Measurements from ENCODE around the gene BMP2K. TPM values are rescaled to one million over a fixed set of nuclear protein-coding genes. Genes with fewer than 3 reads are reported as not detected.
"Not testable (repeated sequence)": the region's sequence is repeated elsewhere in the genome, so short reads cannot be mapped to it uniquely, and the experiment has no call there.

Gene BMP2K
- total and polyA plus RNA-seq, 2 donors = 7.6 to 106 TPM

DNA sequence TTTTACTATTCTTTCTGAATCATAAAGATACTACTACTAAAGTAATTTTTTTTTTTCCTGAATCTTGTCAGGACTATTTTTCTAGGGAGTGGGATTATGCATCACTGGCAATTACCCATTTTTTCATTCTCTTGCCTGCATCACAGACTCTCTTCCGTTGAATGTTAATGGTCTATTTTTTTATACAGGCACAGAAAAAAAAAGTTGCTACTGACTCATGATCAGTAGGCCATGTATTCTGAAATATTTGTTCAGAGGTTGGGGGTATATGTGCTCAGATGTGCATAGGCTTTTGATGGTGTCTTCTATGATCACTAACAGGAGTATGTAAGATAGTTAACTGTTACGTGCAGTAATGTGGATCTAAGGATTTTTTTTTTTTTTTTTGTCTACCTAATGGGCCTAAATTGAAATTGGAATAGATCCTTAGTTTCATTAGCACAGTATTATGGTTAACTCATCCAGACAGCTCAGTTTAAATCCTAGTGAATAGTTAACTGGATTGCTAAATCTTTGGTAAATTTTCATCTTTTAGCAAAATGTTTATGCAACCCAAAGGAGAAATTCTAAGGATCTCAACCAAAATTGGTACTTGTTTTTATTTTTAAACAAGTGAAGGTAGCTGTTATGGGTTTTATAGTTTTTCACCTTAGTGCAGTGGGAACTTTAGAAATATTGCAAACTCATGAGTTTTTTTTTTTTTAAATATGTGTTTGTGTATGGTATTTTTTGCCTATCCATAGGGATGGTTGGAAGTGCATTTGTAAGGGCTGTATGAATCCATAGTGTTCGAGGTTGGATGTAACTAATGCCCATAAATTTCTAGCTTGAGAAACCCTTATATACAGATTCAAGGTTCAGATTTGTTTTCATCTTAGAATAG is 12.1 kb downstream of the BMP2K start:
- 91% methylated on average over 3 of the region's 3 CpGs for WGBS
- no peak overlapping the region for H3K27ac ChIP-seq (ENCODE audit: low read depth)
- H3K36me3 ChIP-seq (ENCODE audit: insufficient read depth) = no peaks in the 10 kb centered on the region
- H3K4me1 ChIP-seq (ENCODE audit: insufficient read depth) = no peaks in the 10 kb centered on the region
- DNase-seq (ENCODE audit: extremely low spot score) = no peak
- H3K4me3 ChIP-seq (ENCODE audit: low read depth, low read length) = no peak overlapping the region

DNA sequence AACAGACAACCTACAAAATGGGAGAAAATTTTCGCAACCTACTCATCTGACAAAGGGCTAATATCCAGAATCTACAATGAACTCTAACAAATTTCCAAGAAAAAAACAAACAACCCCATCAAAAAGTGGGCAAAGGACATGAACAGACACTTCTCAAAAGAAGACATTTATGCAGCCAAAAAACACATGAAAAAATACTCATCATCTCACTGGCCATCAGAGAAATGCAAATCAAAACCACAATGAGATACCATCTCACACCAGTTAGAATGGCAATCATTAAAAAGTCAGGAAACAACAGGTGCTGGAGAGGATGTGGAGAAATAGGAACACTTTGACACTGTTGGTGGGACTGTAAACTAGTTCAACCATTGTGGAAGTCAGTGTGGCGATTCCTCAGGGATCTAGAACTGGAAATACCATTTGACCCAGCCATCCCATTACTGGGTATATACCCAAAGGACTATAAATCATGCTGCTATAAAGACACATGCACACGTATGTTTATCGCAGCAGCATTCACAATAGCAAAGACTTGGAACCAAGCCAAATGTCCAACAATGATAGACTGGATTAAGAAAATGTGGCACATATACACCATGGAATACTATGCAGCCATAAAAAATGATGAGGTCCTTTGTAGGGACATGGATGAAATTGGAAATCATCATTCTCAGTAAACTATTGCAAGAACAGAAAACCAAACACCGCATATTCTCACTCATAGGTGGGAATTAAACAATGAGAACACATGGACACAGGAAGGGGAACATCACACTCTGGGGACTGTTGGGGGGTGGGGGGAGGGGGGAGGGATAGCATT is 19.7 kb downstream of the BMP2K start:
- not testable (repeated sequence) for H3K4me1 ChIP-seq (ENCODE audit: insufficient read depth); H3K4me3 ChIP-seq (ENCODE audit: low read depth, low read length); H3K36me3 ChIP-seq (ENCODE audit: insufficient read depth); H3K27ac ChIP-seq (ENCODE audit: low read depth); DNase-seq (ENCODE audit: extremely low spot score)
- WGBS = 91% methylated on average over 4 of the region's 5 CpGs

DNA sequence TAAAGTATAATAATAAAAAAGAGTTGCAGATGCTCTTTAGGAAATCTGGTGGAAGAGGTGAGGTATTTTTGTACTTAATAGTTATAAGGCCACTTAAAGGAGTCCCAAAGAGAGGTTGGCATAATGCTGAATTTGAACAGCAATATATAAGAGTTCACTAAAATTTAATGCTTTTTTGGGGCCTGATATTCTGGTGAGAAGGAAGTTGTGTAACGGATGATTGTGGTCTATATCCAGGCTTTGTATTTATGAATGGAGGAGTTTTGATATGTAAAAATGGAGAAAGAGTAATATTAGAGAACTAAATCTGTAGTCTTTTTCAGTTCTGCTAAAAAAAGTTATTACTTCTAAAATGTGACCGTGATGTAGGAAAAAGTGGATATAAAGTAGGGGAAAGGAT is 20.4 kb downstream of the BMP2K start:
- Histone ChIP-seq H3K36me3 (ENCODE audit: insufficient read depth) (no peaks in the 10 kb centered on the region), H3K4me3 (ENCODE audit: low read depth, low read length) (no peak overlapping the region), H3K4me1 (ENCODE audit: insufficient read depth) (no peaks in the 10 kb centered on the region), H3K27ac (ENCODE audit: low read depth) (no peak overlapping the region)
- WGBS = 88% methylated on average over 2 of the region's 2 CpGs
- no peak for DNase-seq (ENCODE audit: extremely low spot score)

DNA sequence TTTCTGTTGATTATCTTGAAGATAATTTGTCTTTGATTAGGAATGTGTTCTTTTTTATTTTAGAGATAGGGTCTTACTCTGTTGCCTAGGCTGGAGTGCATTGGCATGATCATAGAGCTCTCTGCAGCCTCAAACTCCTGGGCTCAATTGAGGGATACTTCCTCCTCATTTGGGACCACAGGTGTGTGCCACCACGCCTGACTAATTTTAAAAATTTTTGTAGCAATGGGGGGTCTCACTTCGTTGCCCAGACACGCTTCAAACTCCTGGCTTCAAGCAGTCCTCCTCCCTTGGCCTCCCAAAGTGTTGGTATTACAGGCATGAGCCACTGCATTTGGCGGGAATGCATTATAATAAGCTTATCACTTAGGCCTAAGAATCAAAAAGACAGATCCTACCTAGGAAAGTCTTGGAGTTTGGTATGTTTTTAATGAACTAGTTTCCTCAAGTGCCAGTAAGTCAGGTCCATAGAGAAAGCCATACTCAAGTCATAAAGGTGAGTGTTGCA is 21.7 kb downstream of the BMP2K start:
- no peaks in the 10 kb centered on the region for H3K36me3 ChIP-seq (ENCODE audit: insufficient read depth)
- no peak overlapping the region for H3K27ac ChIP-seq (ENCODE audit: low read depth)
- WGBS = 95% methylated on average over 4 of the region's 4 CpGs
- no peak for DNase-seq (ENCODE audit: extremely low spot score)
- H3K4me1 ChIP-seq (ENCODE audit: insufficient read depth) = no peaks in the 10 kb centered on the region
- H3K4me3 ChIP-seq (ENCODE audit: low read depth, low read length) = no peak overlapping the region

DNA sequence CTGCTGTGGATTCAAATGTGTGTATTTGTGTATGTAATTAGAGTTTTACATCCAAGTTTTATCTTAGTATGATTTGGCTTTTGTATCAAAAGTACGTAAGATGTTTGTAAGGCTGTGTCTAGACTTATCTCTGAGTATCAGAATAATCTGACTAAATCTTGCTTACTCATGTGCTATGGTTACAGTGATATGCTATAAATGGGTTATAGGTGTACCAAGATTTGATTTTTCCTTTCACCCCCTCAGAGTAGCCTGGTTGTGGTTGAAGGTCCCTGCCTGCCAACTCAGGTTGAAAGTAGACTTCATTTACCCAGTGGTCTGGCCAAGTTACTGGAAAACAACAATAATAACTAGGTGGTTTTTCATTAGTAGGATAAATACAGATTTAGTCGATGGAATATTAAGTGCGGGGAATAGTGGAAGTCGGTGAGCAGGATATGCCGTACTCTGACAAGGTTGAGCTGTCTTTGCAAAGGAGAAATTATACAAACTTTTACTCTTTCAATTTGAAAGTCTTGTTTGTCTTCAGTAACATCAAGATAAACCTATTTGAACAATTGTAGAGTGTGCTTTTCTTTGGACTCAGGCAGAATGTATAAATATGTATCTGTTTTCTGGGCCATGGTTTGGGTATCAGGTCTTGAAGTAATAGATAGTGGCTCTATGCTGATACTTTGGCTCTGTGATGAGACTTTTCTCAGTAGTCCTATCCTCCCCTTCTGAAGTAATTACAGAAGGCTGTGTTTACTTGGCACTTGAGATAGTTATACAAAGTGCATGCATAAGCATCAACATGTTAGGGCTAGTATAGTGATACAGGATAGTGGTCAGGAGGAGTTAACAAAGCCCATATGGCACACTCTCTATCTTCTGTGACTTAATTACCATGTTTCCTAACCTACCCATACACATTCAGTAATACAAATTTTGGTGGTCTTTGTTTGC is 23.7 kb downstream of the BMP2K start:
- Histone ChIP-seq H3K36me3 (ENCODE audit: insufficient read depth) (no peaks in the 10 kb centered on the region), H3K27ac (ENCODE audit: low read depth) (no peak overlapping the region), H3K4me3 (ENCODE audit: low read depth, low read length) (no peak overlapping the region), H3K4me1 (ENCODE audit: insufficient read depth) (no peaks in the 10 kb centered on the region)
- WGBS = 91% methylated on average over 5 of the region's 5 CpGs
- no peak for DNase-seq (ENCODE audit: extremely low spot score)

DNA sequence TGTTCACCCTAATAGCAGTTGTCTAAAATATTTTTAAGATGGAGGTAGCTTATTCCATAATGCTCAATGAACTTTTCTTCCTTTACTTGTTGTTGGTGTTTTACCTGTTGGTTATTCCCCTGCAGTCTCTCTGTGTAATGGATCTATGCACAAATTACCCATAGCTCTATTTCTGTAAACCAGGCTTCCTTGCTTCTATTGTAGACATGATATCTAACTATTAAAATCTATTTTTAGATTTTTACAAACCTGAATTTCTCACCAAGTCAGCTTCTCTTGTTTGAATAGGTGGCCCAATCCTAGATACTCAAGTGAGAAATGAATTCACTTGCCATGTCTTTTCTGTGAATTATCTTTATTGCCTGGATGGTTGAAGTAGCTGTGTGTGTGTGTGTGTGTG is 24.8 kb downstream of the BMP2K start:
- no peak for DNase-seq (ENCODE audit: extremely low spot score)
- no peaks in the 10 kb centered on the region for H3K4me1 ChIP-seq (ENCODE audit: insufficient read depth)
- H3K4me3 ChIP-seq (ENCODE audit: low read depth, low read length) = no peak overlapping the region

DNA sequence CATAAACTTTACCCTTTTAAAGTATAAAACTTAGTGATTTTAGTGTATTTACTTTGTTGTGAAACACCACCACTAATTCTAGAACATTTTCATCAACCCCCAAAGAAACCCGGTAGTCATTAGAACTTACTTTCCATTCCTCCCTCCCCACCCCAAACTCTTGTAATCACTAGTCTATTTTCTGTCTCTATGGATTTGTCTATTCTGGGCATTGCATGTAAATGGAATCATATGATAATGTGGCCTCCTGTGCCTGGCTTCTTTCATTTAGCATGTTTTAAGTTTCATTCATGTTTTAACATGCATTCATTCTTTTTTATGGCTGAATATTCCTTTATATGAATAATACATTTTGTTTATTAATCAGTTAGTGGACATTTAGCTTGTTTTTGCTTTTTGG is 27.8 kb downstream of the BMP2K start:
- Histone ChIP-seq H3K36me3 (ENCODE audit: insufficient read depth) (no peaks in the 10 kb centered on the region), H3K4me1 (ENCODE audit: insufficient read depth) (no peaks in the 10 kb centered on the region), H3K27ac (ENCODE audit: low read depth) (no peak overlapping the region), H3K4me3 (ENCODE audit: low read depth, low read length) (no peak overlapping the region)
- DNase-seq (ENCODE audit: extremely low spot score) = no peak
- 92% methylated on average over 1 of the region's 1 CpG for WGBS

More for the DNA sequence above, 24.8 kb downstream of the BMP2K start:
- H3K36me3 ChIP-seq (ENCODE audit: insufficient read depth) = no peaks in the 10 kb centered on the region
- H3K27ac ChIP-seq (ENCODE audit: low read depth) = no peak overlapping the region

DNA sequence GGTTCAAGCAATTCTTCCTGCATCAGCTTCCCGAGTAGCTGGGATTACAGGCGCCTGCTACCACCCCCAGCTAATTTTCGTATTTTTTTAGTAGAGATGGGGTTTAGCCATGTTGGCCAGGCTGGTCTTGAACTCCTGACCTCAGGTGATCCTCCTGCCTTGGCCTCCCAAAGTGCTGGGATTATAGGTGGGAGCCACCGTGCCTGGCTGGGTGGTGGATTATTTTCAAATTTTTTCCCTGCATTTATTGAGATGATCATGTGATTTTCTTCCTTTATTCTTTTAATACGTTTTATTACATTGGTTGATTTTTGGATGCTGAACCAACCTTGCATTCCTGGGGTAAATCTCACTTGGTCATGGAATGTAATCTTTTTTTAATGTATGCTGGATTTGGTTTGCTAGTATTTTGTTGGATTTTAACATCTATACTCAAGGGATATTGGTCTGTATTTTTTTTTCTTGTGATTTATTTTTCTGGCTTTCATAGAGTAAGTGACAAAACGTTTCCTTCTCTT is 30.9 kb downstream of the BMP2K start:
- Histone ChIP-seq H3K4me3 (ENCODE audit: low read depth, low read length) (no peak overlapping the region), H3K27ac (ENCODE audit: low read depth) (no peak overlapping the region), H3K36me3 (ENCODE audit: insufficient read depth) (no peaks in the 10 kb centered on the region), H3K4me1 (ENCODE audit: insufficient read depth) (no peaks in the 10 kb centered on the region)
- no peak for DNase-seq (ENCODE audit: extremely low spot score)
- 94% methylated on average over 6 of the region's 6 CpGs for WGBS

DNA sequence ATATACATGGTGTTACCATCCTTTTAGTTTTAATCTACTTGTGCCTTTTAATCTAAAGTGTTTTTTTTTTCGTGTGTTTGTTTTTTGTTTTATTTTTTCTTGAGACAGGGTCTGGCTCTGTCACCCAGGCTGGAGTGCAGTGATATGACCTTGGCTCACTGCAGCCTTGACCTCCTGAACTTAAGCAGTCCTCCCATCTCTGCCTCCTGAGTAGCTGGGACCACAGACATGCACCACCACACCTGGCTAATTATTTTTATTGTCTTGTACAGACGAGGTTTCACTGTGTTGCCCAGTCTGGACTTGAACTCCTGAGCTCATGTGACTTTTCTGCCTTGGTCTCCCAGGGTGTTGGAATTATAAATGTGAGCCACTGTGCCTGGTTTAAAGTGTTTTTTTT is 33.1 kb downstream of the BMP2K start:
- no peak overlapping the region for H3K27ac ChIP-seq (ENCODE audit: low read depth)
- H3K4me1 ChIP-seq (ENCODE audit: insufficient read depth) = no peaks in the 10 kb centered on the region
- 76% methylated on average over 2 of the region's 2 CpGs for WGBS
- no peak overlapping the region for H3K4me3 ChIP-seq (ENCODE audit: low read depth, low read length)
- H3K36me3 ChIP-seq (ENCODE audit: insufficient read depth) = no peaks in the 10 kb centered on the region
- no peak for DNase-seq (ENCODE audit: extremely low spot score)

DNA sequence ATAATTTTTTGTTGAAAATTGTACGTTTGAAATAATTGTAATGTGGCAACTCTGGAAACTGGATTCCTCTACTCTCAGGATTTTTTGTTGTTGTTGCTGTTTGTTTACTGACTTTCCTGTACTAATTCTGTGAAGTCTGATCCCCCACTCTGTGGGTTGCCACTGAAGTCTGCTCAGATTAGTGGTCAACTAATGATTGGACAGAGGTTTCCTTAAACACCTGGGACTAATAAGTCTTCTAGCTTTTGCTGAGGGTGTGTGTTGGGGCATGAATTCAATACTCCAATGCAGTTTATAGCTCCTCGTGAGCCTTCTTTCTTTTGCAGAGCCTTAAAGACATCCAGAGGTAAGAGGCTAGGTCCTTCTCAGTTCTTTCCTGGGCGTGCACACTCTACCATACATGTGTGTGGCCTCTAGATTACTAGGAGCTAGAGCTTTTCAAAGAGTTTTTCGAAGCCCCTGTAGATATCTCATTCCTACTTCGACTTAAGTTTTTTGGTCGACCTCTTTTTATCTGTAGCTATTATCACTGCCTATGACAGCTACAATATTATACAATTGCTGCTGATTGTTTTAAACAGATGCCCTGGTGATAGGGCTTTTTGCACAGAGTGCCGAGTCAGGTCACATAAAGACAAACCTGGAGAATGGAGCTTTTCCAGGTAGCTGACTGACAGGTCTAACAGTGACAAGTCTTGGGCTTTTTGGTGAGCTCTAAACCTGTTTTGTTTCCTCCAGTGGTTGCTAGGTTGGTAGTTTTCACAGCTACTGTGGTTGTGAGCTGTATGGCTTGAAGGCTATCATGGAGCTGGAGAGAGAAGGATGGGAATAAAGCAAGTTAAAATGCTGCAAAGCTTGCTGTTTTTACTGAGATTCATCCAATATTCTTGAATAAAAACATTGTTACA is 34.0 kb downstream of the BMP2K start:
- 73% methylated on average over 7 of the region's 7 CpGs for WGBS
- Histone ChIP-seq H3K36me3 (ENCODE audit: insufficient read depth) (no peaks in the 10 kb centered on the region), H3K4me1 (ENCODE audit: insufficient read depth) (no peaks in the 10 kb centered on the region), H3K27ac (ENCODE audit: low read depth) (no peak overlapping the region), H3K4me3 (ENCODE audit: low read depth, low read length) (no peak overlapping the region)
- DNase-seq (ENCODE audit: extremely low spot score) = no peak

DNA sequence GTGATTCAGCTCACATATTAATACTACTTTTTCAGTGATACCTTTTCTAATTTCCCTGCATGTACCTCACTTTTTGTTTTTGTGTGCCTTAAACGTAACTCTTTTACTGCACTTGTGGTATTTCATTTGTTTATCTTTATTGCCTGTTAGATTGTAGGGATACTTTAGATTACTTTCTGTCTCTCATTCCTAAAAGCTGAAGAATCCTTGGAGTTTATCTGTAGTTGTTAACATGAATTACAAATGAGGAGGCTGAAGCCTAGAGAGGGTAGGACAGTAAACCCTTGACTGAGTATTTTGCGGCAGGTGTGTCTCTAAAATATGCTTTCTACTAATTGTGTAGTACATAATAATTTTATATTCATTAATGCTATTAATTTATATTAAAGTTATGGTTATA is 34.9 kb downstream of the BMP2K start:
- H3K36me3 ChIP-seq (ENCODE audit: insufficient read depth) = no peaks in the 10 kb centered on the region
- 59% methylated on average over 2 of the region's 2 CpGs for WGBS
- H3K27ac ChIP-seq (ENCODE audit: low read depth) = no peak overlapping the region
- H3K4me3 ChIP-seq (ENCODE audit: low read depth, low read length) = no peak overlapping the region
- DNase-seq (ENCODE audit: extremely low spot score) = no peak
- no peaks in the 10 kb centered on the region for H3K4me1 ChIP-seq (ENCODE audit: insufficient read depth)

DNA sequence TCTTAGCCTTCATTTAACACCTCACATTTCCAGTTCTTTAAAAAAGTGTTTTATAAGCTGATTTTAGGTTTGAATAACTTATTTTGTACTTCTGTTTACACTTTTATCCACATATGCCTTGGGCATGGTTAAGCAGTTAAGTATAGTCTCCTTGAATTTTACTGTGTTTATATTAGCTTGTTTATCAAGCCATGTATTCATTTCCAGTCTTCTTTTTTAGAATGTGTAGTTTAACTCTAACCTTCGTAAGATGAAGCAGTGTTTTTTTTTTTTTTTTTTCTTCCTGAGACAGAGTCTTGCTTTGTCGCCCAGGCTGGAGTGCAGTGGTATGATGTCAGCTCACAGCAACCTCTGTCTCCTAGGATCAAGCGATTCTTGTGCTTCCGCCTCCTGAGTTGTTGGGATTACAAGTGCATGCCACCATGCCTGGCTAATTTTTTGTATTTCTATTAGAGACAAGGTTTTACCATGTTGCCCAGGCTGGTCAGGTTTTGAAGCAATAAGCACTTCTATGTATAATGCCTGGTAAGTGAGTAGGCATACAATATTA is 42.5 kb downstream of the BMP2K start:
- no peaks in the 10 kb centered on the region for H3K4me1 ChIP-seq (ENCODE audit: insufficient read depth)
- WGBS = 87% methylated on average over 4 of the region's 4 CpGs
- DNase-seq (ENCODE audit: extremely low spot score) = no peak

More for the DNA sequence above, 42.5 kb downstream of the BMP2K start:
- Histone ChIP-seq H3K27ac (ENCODE audit: low read depth) (no peak overlapping the region), H3K36me3 (ENCODE audit: insufficient read depth) (no peaks in the 10 kb centered on the region), H3K4me3 (ENCODE audit: low read depth, low read length) (no peak overlapping the region)
